Stimulated activated CD8-positive, alpha-beta memory T cell treated with anti-CD3 and anti-CD28 coated beads, Interleukin-15, amount 100 ng/mL, for 4 hours (primary cell): ENCODE measurements around the gene MEIS2.

Experiments used
- DNase-seq, 2 donors: peaks; one replicate each; pipeline ENCODE4 v3.0.0-alpha.2; 2020; ENCODE audit warnings: low read depth in 2 of 2

Gene MEIS2

GRCh38 chr15:36901012-36901411, 199.3 kb downstream of the MEIS2 start:
- no peak for DNase-seq

GRCh38 chr15:36899696-36900095, 200.7 kb downstream of the MEIS2 start:
- DNase-seq = no peak

GRCh38 chr15:36898536-36899126, 201.7 kb downstream of the MEIS2 start:
- no peak for DNase-seq

GRCh38 chr15:36897834-36898233, 202.5 kb downstream of the MEIS2 start:
- DNase-seq = no peak

- no peak for DNase-seq
Measured at GRCh38 chr15:36896949-36897348, 203.4 kb downstream of the MEIS2 start.

- no peak for DNase-seq
Measured at GRCh38 chr15:36894075-36894474, 206.3 kb downstream of the MEIS2 start.

GRCh38 chr15:36893276-36893675, 207.1 kb downstream of the MEIS2 start:
- DNase-seq = no peak

GRCh38 chr15:36888011-36888992, 212.0 kb downstream of the MEIS2 start:
- DNase-seq = no peak

GRCh38 chr15:36887214-36887961, 213.0 kb downstream of the MEIS2 start:
- no peak for DNase-seq

- no peak for DNase-seq
Measured at GRCh38 chr15:36886701-36887100, 213.6 kb downstream of the MEIS2 start.

GRCh38 chr15:36886191-36886590, 214.2 kb downstream of the MEIS2 start:
- no peak for DNase-seq

GRCh38 chr15:36885771-36886170, 214.6 kb downstream of the MEIS2 start:
- DNase-seq = no peak

- DNase-seq = no peak
Measured at GRCh38 chr15:36884936-36885635, 215.3 kb downstream of the MEIS2 start.

GRCh38 chr15:36884518-36884875, 215.9 kb downstream of the MEIS2 start:
- DNase-seq = no peak

GRCh38 chr15:36883713-36884517, 216.4 kb downstream of the MEIS2 start:
- peak in 1 of 2 donors; percentile 8 for DNase-seq

GRCh38 chr15:36882487-36883131, 217.7 kb downstream of the MEIS2 start:
- DNase-seq = no peak

GRCh38 chr15:36882056-36882455, 218.3 kb downstream of the MEIS2 start:
- DNase-seq = no peak

- no peak for DNase-seq
Measured at GRCh38 chr15:36881516-36881915, 218.8 kb downstream of the MEIS2 start.

- DNase-seq = no peak
Measured at GRCh38 chr15:36880913-36881460, 219.4 kb downstream of the MEIS2 start.
